IPS-NIHi7 (cell line): ENCODE data around the gene GRIK4.

ENCODE experiments used
- DNase-seq: peaks from one replicate; pipeline ENCODE4 v3.0.0; 2012; ENCODE audit warnings: mixed read lengths; ENCODE audit errors: extremely low spot score

Gene GRIK4

DNA sequence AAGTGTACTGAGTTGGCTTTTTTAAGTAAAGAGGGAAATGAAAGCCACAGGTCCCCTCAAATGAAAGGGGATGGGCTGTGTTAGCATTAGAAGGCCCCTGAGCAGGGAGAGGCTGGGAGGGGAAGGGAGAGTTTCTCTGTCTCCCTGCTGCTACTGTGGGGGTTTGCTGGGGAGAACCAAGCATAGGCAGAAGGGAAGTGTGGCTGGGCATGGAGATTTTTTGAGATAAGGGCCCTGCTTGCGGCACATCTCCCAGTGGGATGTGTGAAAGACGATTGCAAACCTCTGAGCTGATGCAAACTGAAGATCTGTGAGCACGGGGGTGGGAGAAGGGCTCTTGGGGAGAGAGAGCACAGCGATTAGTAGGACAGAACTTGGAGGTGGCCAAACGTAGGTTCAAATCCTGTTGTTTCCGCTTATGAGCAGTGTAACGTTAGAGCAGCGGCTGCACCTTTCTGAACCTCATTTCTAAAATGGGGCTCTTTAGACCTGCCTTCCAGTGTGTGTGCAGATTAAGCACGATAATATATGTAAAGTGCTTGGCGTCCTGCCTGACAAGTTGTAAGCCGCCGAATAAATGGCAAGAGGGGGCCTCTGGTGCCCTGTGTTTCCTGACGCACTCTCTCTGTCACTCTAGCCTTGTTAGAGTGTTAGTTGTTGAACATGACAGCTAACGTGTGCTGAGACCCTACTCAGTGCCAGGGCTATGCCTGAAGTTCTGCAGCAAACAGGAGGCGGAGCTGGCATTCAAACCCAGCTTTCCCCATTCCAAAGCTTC, 122.3 kb downstream of the GRIK4 start:
- no peak for DNase-seq

DNA sequence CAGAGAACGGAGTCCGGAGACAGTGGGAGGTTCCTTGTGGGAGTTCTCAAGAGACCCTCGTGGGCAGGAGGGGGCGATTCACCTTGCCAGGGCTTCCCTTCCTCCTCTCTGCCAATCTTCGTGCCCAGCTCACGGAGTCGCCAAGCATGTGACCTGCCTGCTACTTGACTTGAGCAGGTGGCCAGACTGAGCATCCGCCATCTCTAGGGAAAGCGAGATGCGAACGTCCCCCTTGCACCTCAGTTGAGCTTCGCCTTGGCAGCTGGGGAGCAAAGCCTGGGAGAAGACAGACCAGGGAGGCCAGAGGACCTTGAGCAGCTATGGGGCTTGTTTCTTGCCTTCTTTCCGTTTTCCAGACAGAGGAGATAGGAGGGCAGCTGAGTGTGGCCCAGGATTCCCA, 123.2 kb downstream of the GRIK4 start:
- DNase-seq, result no peak

DNA sequence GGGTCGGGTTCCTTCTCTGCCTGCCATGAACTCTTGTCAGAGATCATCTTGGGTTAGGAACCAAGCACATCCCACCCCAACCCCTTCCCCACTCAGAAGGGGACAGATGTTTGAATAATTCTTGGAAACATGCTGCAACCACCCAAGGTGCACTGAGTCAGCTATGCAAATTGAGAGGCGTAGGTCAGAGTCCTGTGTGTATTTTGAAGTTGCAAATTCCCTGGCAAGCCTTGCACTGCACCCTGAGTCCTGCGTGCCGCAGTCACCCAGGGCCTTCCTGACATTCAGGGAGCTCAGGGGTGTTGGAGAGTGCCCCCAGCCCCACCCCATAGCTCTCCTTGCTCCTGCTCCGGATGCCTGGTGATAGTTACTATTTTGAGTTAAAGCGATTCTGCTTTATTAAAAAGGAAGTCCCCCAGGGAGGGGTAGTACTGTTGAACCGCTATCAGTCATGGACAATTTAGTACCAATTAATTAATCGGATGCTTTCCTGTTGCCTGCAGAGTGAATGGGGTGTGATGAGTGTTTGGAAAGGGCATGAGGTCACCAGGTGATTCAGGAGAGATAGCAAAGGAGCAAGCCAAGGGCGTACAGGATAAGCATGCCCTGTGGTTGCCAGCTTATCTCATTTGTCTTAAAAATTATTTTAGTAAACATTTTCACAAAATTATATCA, 123.7 kb downstream of the GRIK4 start:
- DNase-seq, result no peak

DNA sequence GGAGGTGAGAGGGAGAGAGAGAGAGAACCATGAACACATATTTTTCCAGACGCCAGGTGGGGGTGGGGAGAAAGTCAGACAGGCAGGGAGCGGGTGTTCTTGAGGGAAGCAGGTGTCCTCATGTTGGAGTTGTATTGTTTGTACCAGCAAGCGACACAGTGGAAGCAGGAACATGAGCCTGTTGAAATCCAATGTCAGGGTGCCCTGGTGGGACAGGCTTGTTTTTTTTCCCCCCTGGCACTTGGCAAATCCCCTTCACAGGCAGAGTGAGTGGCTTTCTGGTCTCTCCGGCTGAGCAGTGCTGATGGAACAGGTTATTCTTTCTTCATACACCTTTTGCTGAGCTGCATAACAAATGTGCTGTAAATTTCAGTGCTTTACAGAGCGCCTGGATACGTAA, 125.6 kb downstream of the GRIK4 start:
- no peak for DNase-seq

DNA sequence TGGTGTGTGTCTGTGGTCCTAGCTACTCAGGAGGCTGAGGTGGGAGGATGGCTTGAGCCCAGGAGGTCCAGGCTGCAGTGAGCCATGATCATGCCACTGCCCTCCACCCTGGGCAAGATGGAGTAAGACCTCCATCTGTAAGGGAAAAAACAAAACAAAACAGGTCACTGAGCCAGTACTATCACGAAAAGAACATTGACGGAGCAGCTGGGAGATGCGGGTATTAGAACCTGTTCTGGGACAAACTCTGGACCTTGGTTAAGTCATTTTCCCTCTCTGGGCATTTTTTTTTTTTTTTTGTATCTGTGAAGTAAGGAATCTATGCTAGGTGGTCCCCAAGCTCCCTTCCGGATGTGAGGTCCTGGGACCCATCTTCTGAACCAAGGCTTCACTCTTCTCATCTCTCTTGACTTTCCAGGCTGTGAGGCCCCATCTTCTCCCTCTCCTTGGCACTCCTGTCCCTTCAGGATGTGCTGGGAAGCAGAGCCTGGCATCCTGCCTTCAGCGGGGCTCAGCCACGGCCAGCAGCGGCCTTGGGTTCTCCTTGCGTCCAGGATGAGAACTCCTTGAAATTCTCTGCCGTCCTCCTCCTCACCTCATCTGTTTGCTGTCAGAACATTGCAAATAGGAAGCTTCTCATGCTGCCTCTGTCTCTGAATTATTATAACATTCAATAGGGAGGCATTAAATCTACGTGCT, 130.8 kb downstream of the GRIK4 start:
- DNase-seq, result no peak

DNA sequence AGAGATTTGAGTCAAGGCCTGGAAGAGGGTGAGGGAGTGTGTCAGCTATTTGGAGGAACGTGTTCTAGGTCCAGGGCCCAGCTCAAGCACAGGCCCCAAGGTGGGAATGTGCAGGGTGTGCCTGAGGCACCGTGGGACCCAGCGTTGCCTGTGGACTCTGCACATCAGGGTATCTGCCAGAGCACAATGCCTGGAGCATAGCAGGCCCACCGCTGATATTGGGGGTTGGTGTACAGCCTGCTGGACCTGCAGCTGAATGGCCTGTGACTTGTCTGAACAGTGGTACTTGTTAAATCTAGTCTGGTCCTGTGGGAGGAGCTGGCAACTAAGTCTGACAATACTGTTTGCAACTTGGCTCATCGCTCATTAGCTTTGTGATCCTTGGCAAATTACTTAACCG, 131.7 kb downstream of the GRIK4 start:
- DNase-seq, result no peak

DNA sequence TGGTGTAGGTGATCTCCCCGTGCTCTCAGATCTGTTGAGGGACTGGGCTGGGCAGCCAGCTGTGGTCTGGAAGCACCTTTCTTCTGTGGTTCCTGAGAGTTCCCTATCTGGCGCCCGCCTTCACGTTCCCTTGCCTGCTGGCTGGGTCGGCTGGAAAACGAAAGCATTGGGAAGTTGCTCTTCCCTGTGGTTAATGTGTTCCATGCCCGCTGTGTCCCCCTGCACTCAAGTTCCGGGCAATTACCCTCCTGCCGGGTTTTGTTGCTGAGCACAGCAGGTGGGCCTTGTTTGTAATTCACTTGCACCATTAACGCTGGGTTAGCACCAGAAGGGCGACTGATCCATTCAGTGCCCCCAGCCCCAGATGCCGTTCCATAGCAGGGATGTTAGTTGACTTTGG, 134.1 kb downstream of the GRIK4 start:
- DNase-seq, result peak; percentile 88

DNA sequence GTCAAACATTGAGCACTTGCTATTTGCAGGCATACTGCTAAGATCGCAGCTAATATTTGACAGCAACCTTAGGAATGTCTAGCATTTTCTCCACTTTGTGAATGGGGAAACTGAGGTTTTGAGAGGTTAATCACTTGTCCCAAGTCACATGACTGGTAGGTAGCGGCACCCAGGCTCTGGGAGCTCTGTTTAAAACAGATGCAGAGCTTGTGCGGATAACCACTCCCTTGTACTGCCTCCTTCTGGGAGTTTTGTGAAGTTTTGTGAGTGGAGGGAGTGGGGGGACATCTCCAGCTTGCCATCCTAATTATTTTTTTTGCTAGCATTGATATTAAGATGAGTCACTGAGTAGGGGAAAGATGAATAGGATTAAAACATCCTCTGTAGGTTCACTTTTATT, 134.7 kb downstream of the GRIK4 start:
- peak; percentile 47 for DNase-seq

DNA sequence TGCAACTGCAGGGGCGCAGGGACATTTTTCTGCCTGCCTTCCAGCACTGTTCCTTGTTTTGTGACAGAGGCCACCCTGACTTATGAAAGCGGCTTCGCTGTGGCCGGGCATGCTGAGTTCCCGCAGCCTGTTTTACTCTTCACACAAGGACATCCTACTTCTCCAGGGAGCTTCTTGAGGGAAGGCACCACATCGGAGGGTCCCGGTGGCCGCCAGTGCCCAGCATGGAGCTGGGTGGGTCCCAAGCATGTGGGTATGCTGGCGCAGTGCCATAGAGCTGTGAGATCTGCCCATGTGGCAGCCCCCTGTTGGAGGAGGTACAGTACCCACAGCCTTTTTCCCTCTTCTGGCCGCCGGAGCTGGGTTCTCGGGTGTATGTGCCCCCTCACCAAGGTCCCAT, 136.1 kb downstream of the GRIK4 start:
- DNase-seq, result no peak

DNA sequence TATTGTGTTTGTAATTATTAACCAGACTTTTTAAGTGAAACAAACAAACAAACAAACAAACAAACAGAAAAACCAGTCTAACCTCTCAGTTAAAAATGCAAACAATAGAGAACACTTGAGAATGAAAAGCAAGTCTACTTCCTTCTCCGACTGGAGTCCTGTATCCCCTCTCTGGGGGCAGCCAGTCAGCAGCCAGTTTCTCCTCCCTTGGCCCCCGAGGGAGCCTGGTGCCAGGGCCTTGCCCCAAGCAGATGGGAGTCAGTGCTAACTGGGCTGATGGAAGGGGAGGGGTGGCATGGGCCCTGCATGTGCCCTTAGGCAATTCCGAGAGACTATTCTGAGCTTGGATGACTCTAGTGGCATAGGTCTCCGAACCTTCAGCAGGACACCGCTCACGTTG, 137.2 kb downstream of the GRIK4 start:
- no peak for DNase-seq

DNA sequence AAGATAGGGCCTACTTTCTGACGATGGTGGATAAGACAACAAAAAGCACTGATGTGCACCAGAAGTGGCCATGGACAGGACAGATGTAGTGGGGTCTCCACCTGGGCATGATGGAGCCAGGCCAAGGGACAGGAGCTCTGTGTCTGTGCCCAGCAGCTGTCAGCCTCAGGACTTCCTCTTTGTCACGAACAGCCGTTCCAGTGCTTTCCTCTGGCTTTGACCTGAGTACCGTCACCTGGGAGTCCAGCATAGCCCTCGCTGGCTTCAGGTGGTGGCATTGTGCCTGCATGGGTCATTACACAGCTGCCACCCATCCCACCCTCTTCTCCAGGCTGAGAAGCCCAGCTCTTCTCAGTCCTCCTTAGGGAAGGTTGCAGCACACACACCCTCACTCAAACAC, 137.8 kb downstream of the GRIK4 start:
- no peak for DNase-seq

DNA sequence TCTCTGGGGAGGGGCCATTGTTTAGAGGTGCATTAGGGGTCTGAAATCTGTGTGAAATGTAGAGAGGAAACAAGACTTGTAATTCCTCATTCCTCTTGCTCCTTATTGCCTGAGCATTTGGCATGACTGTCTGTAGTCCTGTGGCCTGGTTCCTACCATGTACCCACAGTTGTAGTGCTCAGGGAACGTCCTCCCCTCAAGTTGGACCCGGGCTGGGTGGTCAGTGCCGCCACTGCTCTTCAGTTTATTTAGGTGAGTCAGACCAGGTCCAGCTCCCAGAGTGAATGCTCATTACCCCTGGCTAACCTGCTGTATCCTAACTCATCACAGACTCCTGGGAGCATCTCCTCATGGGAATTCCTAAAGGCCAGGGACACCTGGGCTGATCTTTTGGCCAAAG, 139.8 kb downstream of the GRIK4 start:
- no peak for DNase-seq

DNA sequence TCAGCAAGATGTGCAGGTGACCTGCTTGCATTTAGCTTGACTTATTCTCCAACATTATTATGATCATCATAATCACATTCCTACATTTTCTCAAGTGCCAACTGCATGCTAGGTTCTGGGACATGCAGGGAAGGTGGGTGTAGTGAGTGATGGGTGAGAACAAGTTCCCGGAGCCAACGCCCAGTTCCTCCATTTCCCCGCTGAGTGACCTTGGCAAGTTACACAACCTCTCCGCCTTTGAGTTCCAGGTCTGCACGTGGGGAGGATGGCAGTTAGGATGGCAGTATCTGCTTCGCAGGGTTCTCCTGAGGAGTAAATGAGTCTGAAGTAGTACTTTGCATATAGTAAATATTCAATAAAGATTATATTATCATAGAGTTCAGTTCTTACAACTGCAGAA, 140.3 kb downstream of the GRIK4 start:
- DNase-seq, result no peak

DNA sequence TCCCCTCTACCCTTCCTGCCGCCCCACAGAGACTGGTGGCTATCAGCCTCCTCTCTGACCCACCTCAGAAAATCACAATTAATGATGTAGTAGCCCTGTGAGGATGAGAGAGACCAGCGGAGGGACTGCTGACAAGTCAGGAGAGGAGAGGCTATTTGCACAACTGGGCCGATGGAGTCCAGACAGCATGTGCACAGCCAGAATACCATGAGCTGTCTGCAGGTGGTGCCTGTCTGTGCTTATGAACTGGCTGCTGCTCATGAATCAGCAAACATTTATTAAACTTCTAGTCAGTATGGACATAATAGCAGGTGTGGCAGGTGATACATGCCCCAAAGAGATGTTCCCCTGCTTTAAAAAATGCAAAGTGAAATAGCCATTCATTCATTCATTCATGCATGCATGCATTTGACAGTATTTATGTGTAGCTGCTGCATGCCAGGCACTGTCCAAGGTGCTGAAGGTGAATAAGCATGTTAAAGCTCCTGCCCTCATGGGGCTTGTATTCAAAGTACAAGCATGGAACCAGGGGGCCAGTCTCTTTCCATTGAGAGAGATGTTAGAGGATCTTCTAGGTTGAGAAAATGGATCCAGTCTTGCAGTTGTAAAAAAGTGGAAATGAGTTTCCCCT, 141.3 kb downstream of the GRIK4 start:
- DNase-seq, result no peak

DNA sequence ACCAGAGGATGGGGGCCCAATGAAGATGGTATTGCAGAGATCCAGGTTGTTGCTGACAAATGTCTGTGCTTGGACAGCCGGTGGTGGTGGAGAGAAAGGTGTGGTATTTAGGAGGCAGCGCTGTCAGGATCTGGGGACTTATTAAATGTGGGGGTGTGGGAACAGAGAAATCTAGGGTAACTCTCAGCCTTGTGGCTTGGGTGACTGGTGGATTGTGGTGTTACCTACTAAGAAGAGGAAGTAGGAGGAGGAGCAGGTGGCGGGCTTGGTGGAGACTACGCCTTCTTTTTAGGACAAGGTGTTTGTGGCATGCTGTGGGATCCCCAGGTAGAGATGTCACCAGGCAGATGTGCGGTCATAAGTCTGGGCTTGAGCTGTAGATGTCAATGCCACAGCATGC, 144.0 kb downstream of the GRIK4 start:
- no peak for DNase-seq

DNA sequence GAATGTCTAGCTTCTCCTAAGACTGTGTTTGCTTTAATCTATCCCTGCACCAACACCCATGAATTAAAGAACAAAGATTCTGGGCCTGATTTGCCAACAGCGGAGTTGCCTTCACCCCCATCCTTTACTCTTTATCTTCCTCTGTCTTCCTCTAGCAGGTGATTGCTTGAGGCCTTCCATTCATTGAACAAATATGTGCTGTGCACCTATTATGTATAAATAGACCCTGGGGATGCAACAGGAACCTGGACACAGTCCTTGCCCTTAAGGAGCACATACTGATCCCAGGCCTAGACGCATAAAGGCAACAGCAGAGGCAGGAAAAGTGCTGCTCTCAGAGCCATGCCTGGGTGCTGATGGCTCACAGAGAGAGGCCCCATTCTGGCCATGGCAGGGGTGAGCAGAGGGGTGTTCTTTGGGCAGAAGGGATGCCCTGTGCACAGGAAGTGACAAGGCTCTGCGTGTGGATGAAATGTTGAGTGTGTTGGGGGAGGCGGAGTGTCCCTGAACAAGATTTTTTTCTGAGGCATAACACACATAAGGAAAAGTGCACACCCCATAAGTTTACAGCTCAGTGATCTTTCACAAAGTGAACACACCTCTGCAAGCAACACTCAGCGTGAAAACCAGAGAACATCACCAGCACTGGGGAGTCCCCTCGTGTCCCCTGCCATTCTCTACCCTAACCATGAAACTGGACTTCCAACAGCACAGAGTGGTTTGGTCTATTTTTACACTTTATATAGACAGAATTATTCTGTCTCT, 145.9 kb downstream of the GRIK4 start:
- no peak for DNase-seq

DNA sequence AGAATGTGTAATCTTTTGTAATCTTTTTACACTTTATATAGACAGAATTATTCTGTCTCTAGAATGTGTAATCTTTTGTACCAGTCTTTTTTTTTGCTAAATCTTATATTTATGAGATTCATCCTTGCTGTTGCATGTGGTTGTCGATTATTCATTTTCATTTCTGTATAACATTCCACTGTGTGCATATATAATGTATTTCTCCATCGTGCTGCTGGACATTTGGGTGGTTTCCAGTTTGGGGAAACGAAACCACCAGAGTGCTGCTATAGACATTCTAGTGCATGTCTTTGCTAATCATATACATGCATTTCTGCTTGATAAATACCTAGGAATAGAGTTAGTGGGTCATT, 146.5 kb downstream of the GRIK4 start:
- no peak for DNase-seq

DNA sequence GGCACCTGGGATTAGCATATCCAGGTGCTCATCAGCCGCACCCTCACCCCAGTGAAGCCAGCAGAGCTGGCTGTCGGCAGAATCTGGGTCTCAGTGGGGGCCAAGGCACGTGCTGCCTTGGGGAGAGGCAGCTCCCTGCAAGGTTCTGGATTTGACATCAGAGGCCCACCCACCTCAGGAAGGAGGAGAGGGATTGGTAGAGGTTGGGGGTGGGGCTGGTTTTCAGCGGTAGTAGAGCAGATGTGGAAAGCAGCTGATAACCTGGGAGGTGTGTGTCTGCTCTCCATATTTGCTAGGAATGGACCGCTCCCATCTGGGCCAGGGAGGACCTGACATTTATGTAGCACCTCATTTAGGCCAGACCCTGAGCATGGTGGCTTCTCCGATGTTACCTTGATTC, 147.5 kb downstream of the GRIK4 start:
- peak; percentile 45 for DNase-seq

DNA sequence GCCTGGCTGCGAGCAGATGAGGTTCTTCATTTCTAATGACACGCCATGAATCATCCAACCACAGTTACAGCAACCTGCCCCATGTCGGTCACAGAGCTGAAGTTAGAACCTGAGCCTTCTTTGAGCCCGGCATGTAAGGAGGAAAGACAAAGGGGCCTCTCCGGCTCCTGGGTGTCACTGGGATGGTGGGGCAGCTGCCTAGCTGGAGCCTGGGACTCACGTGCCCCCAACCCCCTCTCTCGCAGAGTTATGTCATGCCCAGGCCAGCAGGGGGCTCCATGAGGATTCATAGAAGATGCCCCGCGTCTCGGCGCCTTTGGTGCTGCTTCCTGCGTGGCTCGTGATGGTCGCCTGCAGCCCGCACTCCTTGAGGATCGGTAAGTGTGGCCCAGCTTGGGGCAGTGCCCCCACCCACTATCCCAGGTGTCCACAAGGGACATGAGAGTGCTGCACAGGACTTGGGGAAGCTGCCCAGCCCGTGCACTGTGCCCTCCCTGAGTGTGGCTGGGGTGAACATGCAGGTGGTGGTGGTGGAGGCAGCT, 148.5 kb downstream of the GRIK4 start:
- DNase-seq, result peak; percentile 89

DNA sequence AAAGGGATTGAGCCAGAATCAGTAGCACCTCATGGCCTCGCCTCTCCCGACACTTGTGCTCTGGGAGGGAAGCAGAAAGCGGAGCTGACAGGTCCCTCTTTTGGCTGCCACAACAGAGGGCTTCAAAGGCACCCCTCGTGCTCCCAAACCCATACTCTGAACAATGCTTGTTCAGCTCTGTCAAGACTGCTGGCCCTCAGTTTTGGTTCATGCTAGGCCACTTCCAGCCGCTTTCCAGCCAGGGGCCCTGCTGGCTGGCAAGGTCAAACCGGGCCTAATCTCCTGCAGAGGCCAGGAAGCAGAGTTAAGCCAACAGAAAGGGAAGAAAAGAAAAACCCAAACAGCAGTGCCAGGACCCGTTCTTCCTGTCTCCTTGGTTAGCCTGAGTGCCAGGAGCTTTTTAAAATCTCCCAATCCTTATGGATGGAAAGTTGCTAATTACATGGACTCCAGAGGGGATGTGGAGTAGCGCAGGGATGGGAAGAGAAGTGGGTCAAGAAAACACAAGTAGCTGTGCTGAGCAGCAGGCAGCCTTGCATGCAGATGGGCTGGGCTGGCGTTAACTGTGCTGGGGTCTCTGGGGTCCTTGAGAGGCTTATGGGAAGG, 150.6 kb downstream of the GRIK4 start:
- DNase-seq, result no peak

DNA sequence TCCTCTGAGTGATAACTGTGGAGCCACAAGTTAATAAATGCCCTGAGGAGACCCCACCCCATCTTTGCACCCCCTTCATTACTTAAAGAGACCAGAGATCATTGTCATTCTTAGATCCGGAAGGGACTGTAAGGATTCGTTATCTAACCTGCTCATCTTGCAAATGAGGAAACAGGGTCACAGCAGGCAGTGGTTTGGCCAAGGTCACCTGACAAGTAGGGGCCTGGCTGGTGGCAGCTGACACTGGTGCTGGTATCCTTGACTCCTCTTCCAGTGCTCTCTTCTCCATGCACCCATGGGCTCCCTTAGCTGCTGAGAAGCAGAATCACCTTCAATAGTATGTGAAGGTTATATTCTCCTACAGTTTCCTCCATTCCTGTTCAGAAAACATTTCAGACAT, 151.6 kb downstream of the GRIK4 start:
- DNase-seq, result no peak
